Smooth muscle cell (in vitro differentiated cells): Measurements from ENCODE around the gene MT1F. TPM values are rescaled to one million over a fixed set of nuclear protein-coding genes. Genes with fewer than 3 reads are reported as not detected.
"Not testable (repeated sequence)": the region's sequence is repeated elsewhere in the genome, so short reads cannot be mapped to it uniquely, and the experiment has no call there.

Source experiments
- DNase-seq: peaks from one replicate; lab custom pipeline; 2025; ENCODE audit not compliant: unreplicated experiment; lab: John Stamatoyannopoulos, UW
- H2AFZ ChIP-seq: fragments of 200-600 bp; sonication (generic); 2 replicates; pipeline ENCODE4 v1.6.0; 2016; ENCODE audit warnings: antibody characterized with exemption, low read depth, mild to moderate bottlenecking
- H3F3A ChIP-seq: fragments of 200-600 bp; sonication (generic); 2 replicates; pipeline ENCODE4 v1.6.0; 2017; ENCODE audit warnings: antibody characterized with exemption, low read depth
- H3K27ac ChIP-seq: fragments of 200-600 bp; sonication (generic); 2 replicates; pipeline ENCODE4 v1.5.1; 2016; ENCODE audit warnings: low read depth, mild to moderate bottlenecking
- H3K27me3 ChIP-seq: fragments of 200-600 bp; sonication (generic); 2 replicates; pipeline ENCODE4 v1.6.1; 2016; ENCODE audit warnings: low read depth, mild to moderate bottlenecking
- H3K36me3 ChIP-seq: fragments of 200-600 bp; sonication (generic); 2 replicates; pipeline ENCODE4 v1.5.1; 2016; ENCODE audit warnings: low read depth
- H3K4me1 ChIP-seq: fragments of 200-600 bp; sonication (generic); 2 replicates; pipeline ENCODE4 v1.5.1; 2016; ENCODE audit warnings: low read depth
- H3K4me2 ChIP-seq: fragments of 200-600 bp; sonication (generic); 2 replicates; pipeline ENCODE4 v1.6.0; 2016; ENCODE audit warnings: mild to moderate bottlenecking
- H3K4me3 ChIP-seq: fragments of 200-600 bp; sonication (generic); 2 replicates; pipeline ENCODE4 v1.5.1; 2016; ENCODE audit warnings: mild to moderate bottlenecking
- H3K79me2 ChIP-seq: fragments of 200-600 bp; sonication (generic); 2 replicates; pipeline ENCODE4 v1.6.0; 2016; ENCODE audit warnings: low read depth, mild to moderate bottlenecking
- H3K9ac ChIP-seq: fragments of 200-600 bp; sonication (generic); 2 replicates; pipeline ENCODE4 v1.6.0; 2016; ENCODE audit warnings: low read depth
- H3K9me3 ChIP-seq: fragments of 200-600 bp; sonication (generic); replicated peaks from 2 replicates; pipeline ENCODE4 v1.5.1; 2016; ENCODE audit warnings: low read depth
- H4K20me1 ChIP-seq: fragments of 200-600 bp; sonication (generic); 2 replicates; pipeline ENCODE4 v1.6.0; 2016; ENCODE audit warnings: low read depth
- WGBS: methylation state at CpG from one replicate; pipeline ENCODE4 v1.1.7; 2016; ENCODE audit warnings: low lambda C conversion rate; 5-methylcytosine and 5-hydroxymethylcytosine counted together
- polyA plus RNA-seq: library from polyadenylated mRNA; unstranded; fragments of >200 nt; fragmentation: Nextera tagmentation; extraction: Ambion mirVana; gene quantifications from 2 replicates; pipeline ENCODE4 v1.2.1, GENCODE V29; 2016
- total RNA-seq: library from RNA; depleted of rRNA; stranded (reverse); fragments of >200 nt; gene quantifications from 2 replicates; pipeline ENCODE4 v1.2.3, GENCODE V29; 2014
- TF ChIP-seq, protein P1 (sequence below): fragments of 200-600 bp; sonication (generic); IDR thresholded peaks from 2 replicates; pipeline ENCODE4 v1.5.1; 2017; ENCODE audit warnings: borderline replicate concordance, mild to moderate bottlenecking, antibody characterized with exemption; ENCODE audit not compliant: insufficient read depth, poor library complexity, severe bottlenecking

Gene MT1F
- total and polyA plus RNA-seq, 2 experiments from 2014 or later, result 0.50 to 5.9 TPM

- TF ChIP-seq, protein P1, sequence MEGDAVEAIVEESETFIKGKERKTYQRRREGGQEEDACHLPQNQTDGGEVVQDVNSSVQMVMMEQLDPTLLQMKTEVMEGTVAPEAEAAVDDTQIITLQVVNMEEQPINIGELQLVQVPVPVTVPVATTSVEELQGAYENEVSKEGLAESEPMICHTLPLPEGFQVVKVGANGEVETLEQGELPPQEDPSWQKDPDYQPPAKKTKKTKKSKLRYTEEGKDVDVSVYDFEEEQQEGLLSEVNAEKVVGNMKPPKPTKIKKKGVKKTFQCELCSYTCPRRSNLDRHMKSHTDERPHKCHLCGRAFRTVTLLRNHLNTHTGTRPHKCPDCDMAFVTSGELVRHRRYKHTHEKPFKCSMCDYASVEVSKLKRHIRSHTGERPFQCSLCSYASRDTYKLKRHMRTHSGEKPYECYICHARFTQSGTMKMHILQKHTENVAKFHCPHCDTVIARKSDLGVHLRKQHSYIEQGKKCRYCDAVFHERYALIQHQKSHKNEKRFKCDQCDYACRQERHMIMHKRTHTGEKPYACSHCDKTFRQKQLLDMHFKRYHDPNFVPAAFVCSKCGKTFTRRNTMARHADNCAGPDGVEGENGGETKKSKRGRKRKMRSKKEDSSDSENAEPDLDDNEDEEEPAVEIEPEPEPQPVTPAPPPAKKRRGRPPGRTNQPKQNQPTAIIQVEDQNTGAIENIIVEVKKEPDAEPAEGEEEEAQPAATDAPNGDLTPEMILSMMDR, result no peak
- Histone ChIP-seq H3K4me2 (no peak overlapping the region), H2AFZ (no peak overlapping the region), H3K9ac (no peak overlapping the region), H4K20me1 (no peaks in the 10 kb centered on the region), H3K27ac (no peak overlapping the region), H3F3A (no peaks in the 10 kb centered on the region), H3K27me3 (peaks cover 100% of the 10 kb centered on the region), H3K79me2 (no peaks in the 10 kb centered on the region), H3K4me1 (no peaks in the 10 kb centered on the region), H3K4me3 (no peak overlapping the region), H3K9me3 (no peaks in the 10 kb centered on the region), H3K36me3 (no peaks in the 10 kb centered on the region)
- no peak for DNase-seq
- 54% methylated on average over 2 of the region's 2 CpGs for WGBS
These were observed 12.8 kb downstream of the MT1F start for GRCh38 chr16:56670620-56670934.

- H3K27ac ChIP-seq, H3K79me2 ChIP-seq, H3K4me3 ChIP-seq, H3F3A ChIP-seq, H3K4me1 ChIP-seq, H4K20me1 ChIP-seq, H3K9me3 ChIP-seq, H3K36me3 ChIP-seq, DNase-seq, H2AFZ ChIP-seq, H3K4me2 ChIP-seq, H3K9ac ChIP-seq: not testable (repeated sequence)
- H3K27me3 ChIP-seq, result peaks cover 100% of the 10 kb centered on the region
- 79% methylated on average over 2 of the region's 2 CpGs for WGBS
These were observed 13.9 kb downstream of the MT1F start for GRCh38 chr16:56671691-56672090.

- not testable (repeated sequence) for H3K4me3 ChIP-seq, H3K9me3 ChIP-seq, H4K20me1 ChIP-seq, H3K27ac ChIP-seq, H3K4me1 ChIP-seq, H2AFZ ChIP-seq, H3K9ac ChIP-seq, DNase-seq, H3F3A ChIP-seq, H3K4me2 ChIP-seq, H3K79me2 ChIP-seq, H3K36me3 ChIP-seq
- WGBS, result 81% methylated on average over 3 of the region's 3 CpGs
- peaks cover 100% of the 10 kb centered on the region for H3K27me3 ChIP-seq
These were observed 14.4 kb downstream of the MT1F start for GRCh38 chr16:56672171-56672570.

GRCh38 chr16:56672761-56673536, 15.2 kb downstream of the MT1F start:
- no peak overlapping the region for H3K4me3 ChIP-seq
- no peak overlapping the region for H3K27ac ChIP-seq
- no peak for DNase-seq
- peaks cover 100% of the 10 kb centered on the region for H3K27me3 ChIP-seq
- H3K4me1 ChIP-seq, result no peaks in the 10 kb centered on the region
- TF ChIP-seq, protein P1, result no peak
- no peaks in the 10 kb centered on the region for H3K9me3 ChIP-seq
- no peaks in the 10 kb centered on the region for H3K79me2 ChIP-seq
- no peaks in the 10 kb centered on the region for H3K36me3 ChIP-seq
- H3K4me2 ChIP-seq, result no peak overlapping the region
- H2AFZ ChIP-seq, result no peak overlapping the region
- H4K20me1 ChIP-seq, result no peaks in the 10 kb centered on the region
- 74% methylated on average over 11 of the region's 11 CpGs for WGBS
- no peaks in the 10 kb centered on the region for H3F3A ChIP-seq
- no peak overlapping the region for H3K9ac ChIP-seq

DNA sequence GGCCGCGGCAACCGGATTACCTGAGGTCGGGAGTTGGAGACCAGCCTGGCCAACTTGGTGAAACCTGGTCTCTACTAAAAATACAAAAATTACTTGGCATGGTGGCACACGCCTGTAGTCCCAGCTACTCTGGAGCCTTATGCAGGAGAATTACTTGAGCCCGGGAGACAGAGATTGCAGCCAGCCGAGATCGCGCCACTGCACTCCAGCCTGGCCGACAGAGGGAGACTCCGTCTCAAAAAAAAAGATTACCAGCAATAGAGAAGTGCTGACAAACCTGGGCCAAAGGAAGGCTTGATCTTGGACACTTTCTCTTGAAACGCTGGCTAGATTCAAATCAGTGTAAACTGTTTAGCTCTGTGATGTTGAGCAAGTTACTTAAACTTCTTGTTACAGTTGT, 16.2 kb downstream of the MT1F start:
- TF ChIP-seq, protein P1, result peak; percentile 40
- WGBS, result 34% methylated on average over 12 of the region's 12 CpGs
- Histone ChIP-seq H3F3A (no peaks in the 10 kb centered on the region), H2AFZ (no peak overlapping the region), H4K20me1 (no peaks in the 10 kb centered on the region), H3K4me3 (no peak overlapping the region), H3K9ac (no peak overlapping the region), H3K9me3 (no peaks in the 10 kb centered on the region), H3K27me3 (peaks cover 93% of the 10 kb centered on the region), H3K27ac (no peak overlapping the region), H3K79me2 (no peaks in the 10 kb centered on the region), H3K36me3 (no peaks in the 10 kb centered on the region), H3K4me1 (no peaks in the 10 kb centered on the region), H3K4me2 (no peak overlapping the region)
- DNase-seq, result no peak

DNA sequence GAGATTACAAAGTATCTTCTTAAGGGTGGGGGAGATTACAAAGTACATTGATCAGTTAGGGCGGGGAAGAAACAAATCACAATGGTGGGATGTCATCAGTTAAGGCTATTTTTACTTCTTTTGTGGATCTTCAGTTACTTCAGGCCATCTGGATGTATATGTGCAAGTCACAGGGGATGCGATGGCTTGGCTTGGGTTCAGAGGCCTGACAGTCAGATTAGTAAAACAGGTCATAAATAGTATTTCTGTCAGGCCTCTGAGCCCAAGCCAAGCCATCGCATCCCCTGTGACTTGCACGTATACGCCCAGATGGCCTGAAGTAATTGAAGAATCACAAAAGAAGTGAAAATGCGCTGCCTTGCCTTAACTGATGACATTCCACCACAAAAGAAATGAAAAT, 16.8 kb downstream of the MT1F start:
- not testable (repeated sequence) for H3K4me3 ChIP-seq, H3K4me2 ChIP-seq, H3K9me3 ChIP-seq, H3K9ac ChIP-seq, H3K36me3 ChIP-seq, H2AFZ ChIP-seq, H3F3A ChIP-seq, H3K4me1 ChIP-seq, H3K79me2 ChIP-seq, DNase-seq, H4K20me1 ChIP-seq, H3K27ac ChIP-seq
- 62% methylated on average over 6 of the region's 6 CpGs for WGBS
- H3K27me3 ChIP-seq, result peaks cover 86% of the 10 kb centered on the region
